ENCODE measurements around the gene FZD8.

The FZD8 gene

GRCh38 chr10:35642793-35643114, 658 bp upstream of the FZD8 start:
- no peak for DNase-seq (ENCODE audit: low spot score)
- FAIRE-seq: no peak

GRCh38 chr10:35641676-35642034, 441 bp downstream of the FZD8 start:
- DNase-seq (ENCODE audit: low spot score): peak; percentile 33

GRCh38 chr10:35640951-35641675, 983 bp downstream of the FZD8 start:
- DNase-seq (ENCODE audit: low spot score): peak; percentile 57
- peak; percentile 94 for FAIRE-seq

More at GRCh38 chr10:35641676-35642034, 441 bp downstream of the FZD8 start:
- no peak for FAIRE-seq

- DNase-seq (ENCODE audit: low spot score) (peak; percentile 79), FAIRE-seq (no peak)
Measured at GRCh38 chr10:35640474-35640873, 1.6 kb downstream of the FZD8 start.

GRCh38 chr10:35639728-35640401, 2.2 kb downstream of the FZD8 start:
- DNase-seq (ENCODE audit: low spot score) (peak; percentile 42), FAIRE-seq (peak; percentile 93)

GRCh38 chr10:35639021-35639727, 2.9 kb downstream of the FZD8 start:
- peak; percentile 17 for DNase-seq (ENCODE audit: low spot score)
- FAIRE-seq: no peak

GRCh38 chr10:35638101-35638500, 4.0 kb downstream of the FZD8 start:
- FAIRE-seq: no peak
- DNase-seq (ENCODE audit: low spot score): no peak

- FAIRE-seq: no peak
Measured at GRCh38 chr10:35637462-35637861, 4.6 kb downstream of the FZD8 start.

GRCh38 chr10:35636956-35637355, 5.1 kb downstream of the FZD8 start:
- FAIRE-seq (no peak), DNase-seq (ENCODE audit: low spot score) (no peak)

More at GRCh38 chr10:35637462-35637861, 4.6 kb downstream of the FZD8 start:
- DNase-seq (ENCODE audit: low spot score): no peak

- DNase-seq (ENCODE audit: low spot score): peak; percentile 60
- FAIRE-seq: no peak
Measured at GRCh38 chr10:35635576-35635975, 6.5 kb downstream of the FZD8 start.

- FAIRE-seq (no peak), DNase-seq (ENCODE audit: low spot score) (no peak)
Measured at GRCh38 chr10:35633006-35633980, 8.8 kb downstream of the FZD8 start.

GRCh38 chr10:35632027-35632426, 10.1 kb downstream of the FZD8 start:
- DNase-seq (ENCODE audit: low spot score) (no peak), FAIRE-seq (no peak)

GRCh38 chr10:35631404-35631803, 10.7 kb downstream of the FZD8 start:
- FAIRE-seq (no peak), DNase-seq (ENCODE audit: low spot score) (no peak)

- DNase-seq (ENCODE audit: low spot score) (no peak), FAIRE-seq (no peak)
Measured at GRCh38 chr10:35626971-35627507, 15.1 kb downstream of the FZD8 start.

GRCh38 chr10:35614312-35614711, 27.8 kb downstream of the FZD8 start:
- no peak for FAIRE-seq
- no peak for DNase-seq (ENCODE audit: low spot score)

- DNase-seq (ENCODE audit: low spot score): peak; percentile 18
- FAIRE-seq: no peak
Measured at GRCh38 chr10:35613597-35614226, 28.4 kb downstream of the FZD8 start.

- no peak for FAIRE-seq
- DNase-seq (ENCODE audit: low spot score): no peak
Measured at GRCh38 chr10:35613107-35613440, 29.0 kb downstream of the FZD8 start.

- no peak for FAIRE-seq
- no peak for DNase-seq (ENCODE audit: low spot score)
Measured at GRCh38 chr10:35612385-35613106, 29.6 kb downstream of the FZD8 start.

- no peak for DNase-seq (ENCODE audit: low spot score)
- no peak for FAIRE-seq
Measured at GRCh38 chr10:35611750-35612149, 30.3 kb downstream of the FZD8 start.

GRCh38 chr10:35608328-35608672, 33.8 kb downstream of the FZD8 start:
- DNase-seq (ENCODE audit: low spot score) (no peak), FAIRE-seq (no peak)
